Right lobe of liver (tissue), 6 donors: Measurements from ENCODE around the gene COL6A1. TPM values are rescaled to one million over a fixed set of nuclear protein-coding genes. Genes with fewer than 3 reads are reported as not detected.
A peak's percentile ranks its signal among the peaks of the same experiment; 100 is the strongest.
"Not testable (repeated sequence)": the region's sequence is repeated elsewhere in the genome, so short reads cannot be mapped to it uniquely, and the experiment has no call there.

ENCODE experiments used
- ATAC-seq, 4 donors: fragments of 200-7000 bp; cut with Tn5 transposase; one replicate each; pipeline ENCODE4 v1.9.1; 2020; ENCODE audit warnings: mild to moderate bottlenecking in 4 of 4, moderate library complexity in 4 of 4
- DNase-seq, 3 donors: peaks; one replicate each; pipeline ENCODE4 v3.0.0-alpha.2; 2020
- H3K27ac ChIP-seq, 3 donors: fragments of 200-600 bp; one replicate each; pipeline ENCODE4 v1.8.0; 2022
- H3K27me3 ChIP-seq, 2 donors: fragments of 200-600 bp; one replicate each; pipeline ENCODE4 v1.8.0; 2022
- H3K36me3 ChIP-seq, 4 donors: fragments of 200-600 bp; sonication (generic) in 1 of 4; one replicate each; pipeline versions ENCODE4 v1.5.1 to v1.8.0; 2017 to 2022; ENCODE audit warnings: control low read depth in 1 of 4
- H3K4me1 ChIP-seq, 4 donors: fragments of 200-600 bp; sonication (generic) in 1 of 4; one replicate each; pipeline versions ENCODE4 v1.5.1 to v1.8.0; 2017 to 2022; ENCODE audit warnings: control low read depth in 1 of 4
- H3K4me3 ChIP-seq, 3 donors: fragments of 200-600 bp; one replicate each; pipeline ENCODE4 v1.8.0; 2022
- H3K9me3 ChIP-seq, 4 donors: fragments of 200-600 bp; sonication (generic) in 1 of 4; one replicate each; pipeline versions ENCODE4 v1.5.1 to v1.8.0; 2017 to 2022; ENCODE audit warnings: control low read depth in 1 of 4
- CTCF ChIP-seq, 4 donors: fragments of 200-600 bp in 3 of 4; fragments of 450-650 bp in 1 of 4; IDR thresholded peaks; one replicate each; pipeline versions ENCODE4 v1.5.1 to v1.8.0; 2016 to 2022; ENCODE audit warnings: antibody characterized with exemption in 4 of 4, mild to moderate bottlenecking in 2 of 4
- POLR2A ChIP-seq: fragments of 450-650 bp; IDR thresholded peaks from one replicate; pipeline ENCODE4 v1.6.1; 2017; ENCODE audit warnings: antibody characterized with exemption, mild to moderate bottlenecking
- WGBS: methylation state at CpG from one replicate; pipeline ENCODE4 v1.1.6; 2018; ENCODE audit warnings: low coverage, low lambda C conversion rate; ENCODE audit not compliant: insufficient coverage; ENCODE audit errors: missing lambda C conversion rate; 5-methylcytosine and 5-hydroxymethylcytosine counted together
- intact Hi-C, 2 donors: fragments of 100-400 bp; cut with DNase I; formaldehyde crosslinking; loops; one replicate each; pipeline versions ENCODE4 v1.11.2 to v1.14.1; 2022
- total RNA-seq, 6 experiments: library from RNA; depleted of rRNA in 2 of 6; stranded (reverse); fragments of >200 nt in 2 of 6; fragmentation: NEBNext Ultra II Directional in 3 of 6; extraction: Animal tissue kit (Norgen Biotek cat#: 25700) in 3 of 6; gene quantifications; one replicate each; pipeline versions ENCODE4 v1.1.0 to v1.2.4, GENCODE V29; 2016 to 2023
- donor health status: DM: no; HTN: yes; CAD: no.
- donor health status: DM: no; HTN: no; CAD: no.
- donor health status: DM: no; HTN: no; CAD: no.
- donor health status: DM: no; HTN: yes; CAD: no.
- donor health status: DM: no; HTN: yes; CAD: no.

Gene COL6A1
- total RNA-seq, 6 experiments from 2014 or later: 28.2 to 79.9 (median 51.1) TPM

- WGBS: 93% methylated on average over 11 of the region's 42 CpGs
- no peak for ATAC-seq
- peak; percentile 15 to 49 (median 45) for DNase-seq
These were observed 22.0 kb downstream of the COL6A1 start for GRCh38 chr21:46003575-46004007.

DNA sequence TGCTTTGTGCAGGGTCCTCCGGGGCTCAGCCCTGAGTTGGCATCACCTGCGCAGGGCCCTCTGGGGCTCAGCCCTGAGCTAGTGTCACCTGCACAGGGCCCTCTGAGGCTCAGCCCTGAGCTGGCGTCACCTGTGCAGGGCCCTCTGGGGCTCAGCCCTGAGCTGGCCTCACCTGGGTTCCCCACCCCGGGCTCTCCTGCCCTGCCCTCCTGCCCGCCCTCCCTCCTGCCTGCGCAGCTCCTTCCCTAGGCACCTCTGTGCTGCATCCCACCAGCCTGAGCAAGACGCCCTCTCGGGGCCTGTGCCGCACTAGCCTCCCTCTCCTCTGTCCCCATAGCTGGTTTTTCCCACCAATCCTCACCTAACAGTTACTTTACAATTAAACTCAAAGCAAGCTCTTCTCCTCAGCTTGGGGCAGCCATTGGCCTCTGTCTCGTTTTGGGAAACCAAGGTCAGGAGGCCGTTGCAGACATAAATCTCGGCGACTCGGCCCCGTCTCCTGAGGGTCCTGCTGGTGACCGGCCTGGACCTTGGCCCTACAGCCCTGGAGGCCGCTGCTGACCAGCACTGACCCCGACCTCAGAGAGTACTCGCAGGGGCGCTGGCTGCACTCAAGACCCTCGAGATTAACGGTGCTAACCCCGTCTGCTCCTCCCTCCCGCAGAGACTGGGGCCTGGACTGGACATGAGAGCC lies 22.7 kb downstream of the COL6A1 start:
- ATAC-seq (peak in 1 of 4 donors; percentile 16), DNase-seq (peak in 1 of 3 donors; percentile 5)
- WGBS: 84% methylated on average over 10 of the region's 24 CpGs

More at GRCh38 chr21:46003575-46004007, 22.0 kb downstream of the COL6A1 start:
- no peak for TF ChIP-seq POLR2A
- no peak for TF ChIP-seq CTCF (IDR thresholded peaks at IDR 0.05)
- Histone ChIP-seq H3K9me3 (no peaks in the 10 kb centered on the region), H3K27ac (no peak overlapping the region), H3K27me3 (no peaks in the 10 kb centered on the region), H3K4me1 (no peaks in the 10 kb centered on the region), H3K4me3 (no peak overlapping the region), H3K36me3 (no peaks in the 10 kb centered on the region)
- intact Hi-C loops: loop anchor here in 1 of 2 donors (10.0 kb wide), 1 partner anchor 61 kb away; no protein-coding TSS in a partner anchor

DNA sequence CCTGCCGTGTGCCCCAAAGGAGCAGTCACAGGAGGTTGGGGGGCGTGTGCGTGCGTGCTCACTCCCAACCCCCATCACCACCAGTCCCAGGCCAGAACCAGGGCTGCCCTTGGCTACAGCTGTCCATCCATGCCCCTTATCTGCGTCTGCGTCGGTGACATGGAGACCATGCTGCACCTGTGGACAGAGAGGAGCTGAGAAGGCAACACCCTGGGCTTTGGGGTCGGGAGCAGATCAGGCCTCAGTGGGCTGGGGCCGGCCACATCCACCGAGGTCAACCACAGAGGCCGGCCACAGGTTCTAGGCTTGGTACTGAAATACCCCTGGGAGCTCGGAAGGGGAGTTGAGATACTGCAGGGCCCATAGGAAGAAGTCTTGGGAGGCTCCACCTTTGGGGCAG lies 23.5 kb downstream of the COL6A1 start:
- WGBS: 85% methylated on average over 4 of the region's 12 CpGs

More for the DNA sequence above, 22.7 kb downstream of the COL6A1 start:
- no peak for TF ChIP-seq CTCF (IDR thresholded peaks at IDR 0.05)
- TF ChIP-seq POLR2A: no peak
- H3K27me3 ChIP-seq: no peaks in the 10 kb centered on the region
- no peak overlapping the region for H3K27ac ChIP-seq
- H3K4me1 ChIP-seq: no peaks in the 10 kb centered on the region
- H3K36me3 ChIP-seq: no peaks in the 10 kb centered on the region
- intact Hi-C loops: loop anchor here in 1 of 2 donors (10.0 kb wide), 1 partner anchor 60 kb away; no protein-coding TSS in a partner anchor
- H3K4me3 ChIP-seq: no peak overlapping the region
- no peaks in the 10 kb centered on the region for H3K9me3 ChIP-seq

DNA sequence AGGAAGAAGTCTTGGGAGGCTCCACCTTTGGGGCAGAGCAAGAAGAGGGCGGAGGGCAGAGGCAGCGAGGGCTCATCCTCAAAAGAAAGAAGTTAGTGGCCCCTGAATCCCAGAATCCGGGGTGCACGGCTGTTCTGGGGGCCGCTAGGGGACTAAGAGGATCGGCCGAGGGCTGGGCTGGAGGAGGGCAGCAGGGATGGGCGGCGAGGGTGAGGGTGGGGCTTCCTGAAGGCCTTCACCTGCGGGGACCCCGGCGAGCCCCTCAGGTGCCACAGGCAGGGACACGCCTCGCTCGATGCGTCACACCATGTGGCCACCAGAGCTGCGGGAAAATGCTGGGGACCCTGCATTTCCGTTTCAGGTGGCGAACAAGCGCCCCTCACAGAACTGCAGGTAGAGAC lies 23.9 kb downstream of the COL6A1 start:
- H3K36me3 ChIP-seq: no peaks in the 10 kb centered on the region
- peak in 1 of 3 donors; percentile 11 for DNase-seq
- TF ChIP-seq POLR2A (no peak), CTCF (IDR thresholded peaks at IDR 0.05) (no peak)
- H3K9me3 ChIP-seq: no peaks in the 10 kb centered on the region
- no peaks in the 10 kb centered on the region for H3K27me3 ChIP-seq
- no peak overlapping the region for H3K27ac ChIP-seq
- no peaks in the 10 kb centered on the region for H3K4me1 ChIP-seq
- intact Hi-C loops: loop anchor here in 1 of 2 donors (10.0 kb wide), 1 partner anchor 59 kb away; no protein-coding TSS in a partner anchor
- no peak for ATAC-seq
- no peak overlapping the region for H3K4me3 ChIP-seq
- 92% methylated on average over 8 of the region's 20 CpGs for WGBS

More for the DNA sequence above, 23.5 kb downstream of the COL6A1 start:
- Histone ChIP-seq H3K4me1 (no peaks in the 10 kb centered on the region), H3K9me3 (no peaks in the 10 kb centered on the region), H3K27ac (no peak overlapping the region), H3K36me3 (no peaks in the 10 kb centered on the region), H3K27me3 (no peaks in the 10 kb centered on the region), H3K4me3 (no peak overlapping the region)
- TF ChIP-seq CTCF (IDR thresholded peaks at IDR 0.05) (no peak), POLR2A (no peak)
- intact Hi-C loops: loop anchor here in 1 of 2 donors (10.0 kb wide), 1 partner anchor 60 kb away; no protein-coding TSS in a partner anchor
- no peak for ATAC-seq
- DNase-seq: peak in 1 of 3 donors; percentile 7

DNA sequence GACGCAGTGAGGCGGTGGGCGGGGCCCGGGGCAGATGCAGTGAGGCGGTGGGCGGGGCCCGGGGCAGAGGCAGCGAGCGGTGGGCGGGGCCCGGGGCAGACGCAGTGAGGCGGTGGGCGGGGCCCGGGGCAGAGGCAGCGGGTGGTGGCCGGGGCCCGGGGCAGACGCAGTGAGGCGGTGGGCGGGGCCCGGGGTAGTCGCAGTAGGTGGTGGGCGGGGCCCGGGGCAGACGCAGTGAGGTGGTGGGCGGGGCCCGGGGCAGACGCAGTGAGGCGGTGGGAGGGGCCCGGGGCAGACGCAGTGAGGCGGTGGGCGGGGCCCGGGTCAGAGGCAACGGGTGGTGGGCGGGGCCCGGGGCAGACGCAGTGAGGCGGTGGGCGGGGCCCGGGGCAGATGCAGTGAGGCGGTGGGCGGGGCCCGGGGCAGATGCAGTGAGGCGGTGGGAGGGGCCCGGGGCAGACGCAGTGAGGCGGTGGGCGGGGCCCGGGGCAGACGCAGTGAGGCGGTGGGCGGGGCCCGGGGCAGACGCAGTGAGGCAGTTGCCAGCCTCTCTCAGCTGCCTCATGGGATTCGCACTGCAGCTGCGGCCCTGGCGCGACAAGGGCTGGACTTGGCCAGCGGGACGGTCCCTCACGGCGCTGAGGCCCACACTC lies 24.4 kb downstream of the COL6A1 start:
- not testable (repeated sequence) for H3K9me3 ChIP-seq, H3K27me3 ChIP-seq, H3K4me1 ChIP-seq, H3K36me3 ChIP-seq, ATAC-seq, H3K27ac ChIP-seq, H3K4me3 ChIP-seq
- intact Hi-C loops: loop anchor here in 1 of 2 donors (10.0 kb wide), 1 partner anchor 59 kb away; no protein-coding TSS in a partner anchor
- WGBS: 90% methylated on average over 24 of the region's 64 CpGs
- peak in 1 of 3 donors; percentile 10 for DNase-seq
